Psoas muscle (tissue), 8 donors: Measurements from ENCODE around the gene RFX2. TPM values are rescaled to one million over a fixed set of nuclear protein-coding genes. Genes with fewer than 3 reads are reported as not detected.
"Not testable (repeated sequence)": the region's sequence is repeated elsewhere in the genome, so short reads cannot be mapped to it uniquely, and the experiment has no call there.

Experiments
- ATAC-seq, 4 donors: fragments of 200-7000 bp; cut with Tn5 transposase; one replicate each; pipeline ENCODE4 v1.9.1; 2020; ENCODE audit warnings: moderate library complexity in 3 of 4, mild to moderate bottlenecking in 2 of 4
- DNase-seq, 2 donors: peaks; one replicate each; pipeline ENCODE4 v3.0.0-alpha.2; 2020
- H3K27ac ChIP-seq: fragments of 200-600 bp; one replicate; pipeline ENCODE4 v1.8.0; 2022
- H3K27me3 ChIP-seq, 3 donors: fragments of 200-600 bp in 1 of 3; one replicate each; pipeline versions ENCODE4 v1.6.1 to v1.8.0; 2013 to 2022; ENCODE audit warnings: low read length in 2 of 3, mild to moderate bottlenecking in 2 of 3, moderate library complexity in 1 of 3; ENCODE audit not compliant: insufficient read depth in 3 of 3
- H3K36me3 ChIP-seq, 2 donors: fragments of 200-600 bp in 1 of 2; one replicate each; pipeline versions ENCODE4 v1.6.1 to v1.8.0; 2013 to 2022; ENCODE audit warnings: low read depth in 1 of 2, mild to moderate bottlenecking in 1 of 2, moderate library complexity in 1 of 2; ENCODE audit not compliant: insufficient read depth in 1 of 2
- H3K4me1 ChIP-seq: fragments of 200-600 bp; one replicate; pipeline ENCODE4 v1.8.0; 2022
- H3K4me3 ChIP-seq: fragments of 200-600 bp; one replicate; pipeline ENCODE4 v1.8.0; 2022; ENCODE audit warnings: mild to moderate bottlenecking
- H3K9me3 ChIP-seq: fragments of 200-600 bp; one replicate; pipeline ENCODE4 v1.8.0; 2022
- WGBS, 3 donors: extraction: QIAGEN DNeasy Blood & Tissue Kit; methylation state at CpG; one replicate each; pipeline versions ENCODE4 v1.1.6 to v1.1.7; 2013; 5-methylcytosine and 5-hydroxymethylcytosine counted together
- intact Hi-C, 2 donors: fragments of 100-400 bp; cut with DNase I; formaldehyde crosslinking; loops; one replicate each; pipeline versions ENCODE4 v1.11.0 to v1.14.2; 2022
- polyA plus RNA-seq, 3 donors: library from polyadenylated mRNA; stranded (reverse); fragments of 200-250 nt; gene quantifications; one replicate each; pipeline ENCODE4 v1.2.3, GENCODE V29; 2013
- total RNA-seq, 4 donors: library from RNA; stranded (reverse); fragmentation: NEBNext Ultra II Directional in 2 of 4; extraction: Animal tissue kit (Norgen Biotek cat#: 25700) in 2 of 4; gene quantifications; one replicate each; pipeline versions ENCODE4 v1.2.1 to v1.2.4, GENCODE V29; 2021 to 2023
- TF ChIP-seq, protein P1 (sequence below): fragments of 200-600 bp; IDR thresholded peaks from one replicate; pipeline ENCODE4 v1.8.0; 2022; ENCODE audit warnings: antibody characterized with exemption
- donor health status: healthy with polysubstance abuse.
- donor health status: DM: no; HTN: no; CAD: no; lungs with moderate emphysema.
- donor health status: Bipolar disorder and iron deficiency.
- donor health status: healthy.
- donor health status: DM: yes; HTN: yes; CAD: no.
- donor health status: DM: no; HTN: no; CAD: no.
- donor health status: DM: no; HTN: no; CAD: no.
- donor health status: DM: yes; HTN: yes; CAD: no.

The RFX2 gene
- total and polyA plus RNA-seq, 7 donors = 0.58 to 2.1 (median 1.0) TPM

DNA sequence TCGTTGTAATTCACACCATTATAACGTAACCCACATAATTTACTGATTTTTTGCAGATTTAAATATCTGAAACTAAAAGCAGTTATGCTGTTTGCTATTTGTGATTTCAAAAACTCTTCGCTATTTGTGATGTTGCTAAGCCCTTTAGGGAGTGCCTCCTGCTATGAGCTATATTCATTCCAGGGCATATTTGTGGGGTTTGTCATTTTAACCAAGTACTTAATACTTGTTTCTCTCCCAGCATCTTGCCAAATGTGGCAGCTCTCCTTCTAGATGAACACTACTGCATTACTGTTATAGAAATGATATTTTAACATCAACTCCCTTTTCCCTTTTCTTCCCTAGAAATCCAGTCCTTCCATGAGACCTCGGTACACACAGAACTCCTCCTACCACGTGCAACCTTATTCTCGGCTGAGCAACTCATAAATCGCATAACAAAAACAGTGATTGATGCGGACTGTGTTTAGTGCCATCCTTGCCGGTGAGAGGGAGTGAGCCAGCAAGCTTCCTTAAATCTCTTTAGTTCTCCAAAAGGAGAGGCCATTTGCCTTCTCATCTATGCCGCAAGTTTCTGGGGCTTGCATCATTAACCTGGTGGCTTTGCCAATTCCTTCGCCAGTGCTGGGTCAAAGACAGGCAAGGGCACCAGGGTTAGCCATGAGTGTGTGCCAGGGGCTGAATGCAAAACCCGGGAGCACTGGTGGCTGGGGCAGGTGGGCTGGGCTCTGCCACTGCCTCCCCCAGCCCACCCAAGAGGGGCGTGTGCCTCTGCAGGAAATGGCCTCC, 33.4 kb downstream of the RFX2 start:
- Histone ChIP-seq H3K27ac (peak overlapping the region; percentile 1), H3K4me3 (no peak overlapping the region), H3K9me3 (no peaks in the 10 kb centered on the region), H3K36me3 (no peaks in the 10 kb centered on the region), H3K27me3 (no peaks in the 10 kb centered on the region), H3K4me1 (no peaks in the 10 kb centered on the region)
- ATAC-seq (peak in 2 of 4 donors; percentile 35 to 37), DNase-seq (peak in 1 of 2 donors; percentile 41)
- 38 to 47% (median 41%) methylated on average over 13 of the region's 13 CpGs for WGBS, 3 donors
- intact Hi-C loops = no loop called here
- TF ChIP-seq, protein P1, sequence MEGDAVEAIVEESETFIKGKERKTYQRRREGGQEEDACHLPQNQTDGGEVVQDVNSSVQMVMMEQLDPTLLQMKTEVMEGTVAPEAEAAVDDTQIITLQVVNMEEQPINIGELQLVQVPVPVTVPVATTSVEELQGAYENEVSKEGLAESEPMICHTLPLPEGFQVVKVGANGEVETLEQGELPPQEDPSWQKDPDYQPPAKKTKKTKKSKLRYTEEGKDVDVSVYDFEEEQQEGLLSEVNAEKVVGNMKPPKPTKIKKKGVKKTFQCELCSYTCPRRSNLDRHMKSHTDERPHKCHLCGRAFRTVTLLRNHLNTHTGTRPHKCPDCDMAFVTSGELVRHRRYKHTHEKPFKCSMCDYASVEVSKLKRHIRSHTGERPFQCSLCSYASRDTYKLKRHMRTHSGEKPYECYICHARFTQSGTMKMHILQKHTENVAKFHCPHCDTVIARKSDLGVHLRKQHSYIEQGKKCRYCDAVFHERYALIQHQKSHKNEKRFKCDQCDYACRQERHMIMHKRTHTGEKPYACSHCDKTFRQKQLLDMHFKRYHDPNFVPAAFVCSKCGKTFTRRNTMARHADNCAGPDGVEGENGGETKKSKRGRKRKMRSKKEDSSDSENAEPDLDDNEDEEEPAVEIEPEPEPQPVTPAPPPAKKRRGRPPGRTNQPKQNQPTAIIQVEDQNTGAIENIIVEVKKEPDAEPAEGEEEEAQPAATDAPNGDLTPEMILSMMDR = no peak

DNA sequence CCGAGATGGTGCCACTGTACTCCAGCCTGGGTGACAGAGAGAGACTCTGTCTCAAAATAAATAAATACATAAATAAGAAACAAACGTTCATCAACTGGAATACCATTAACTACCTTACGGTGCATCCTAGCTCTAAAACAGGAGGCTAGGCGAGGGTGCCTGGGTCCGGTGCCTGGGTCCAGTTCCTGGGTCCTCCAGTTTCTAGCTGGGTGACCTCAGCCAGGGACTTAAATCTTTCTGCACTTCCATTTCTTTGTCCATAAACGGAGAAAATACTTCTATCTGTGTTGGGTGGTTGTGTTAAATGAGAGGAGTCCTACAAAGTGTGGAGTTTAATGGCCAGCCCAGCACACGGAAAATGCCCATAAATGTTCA, 34.0 kb downstream of the RFX2 start:
- no peak for ATAC-seq

DNA sequence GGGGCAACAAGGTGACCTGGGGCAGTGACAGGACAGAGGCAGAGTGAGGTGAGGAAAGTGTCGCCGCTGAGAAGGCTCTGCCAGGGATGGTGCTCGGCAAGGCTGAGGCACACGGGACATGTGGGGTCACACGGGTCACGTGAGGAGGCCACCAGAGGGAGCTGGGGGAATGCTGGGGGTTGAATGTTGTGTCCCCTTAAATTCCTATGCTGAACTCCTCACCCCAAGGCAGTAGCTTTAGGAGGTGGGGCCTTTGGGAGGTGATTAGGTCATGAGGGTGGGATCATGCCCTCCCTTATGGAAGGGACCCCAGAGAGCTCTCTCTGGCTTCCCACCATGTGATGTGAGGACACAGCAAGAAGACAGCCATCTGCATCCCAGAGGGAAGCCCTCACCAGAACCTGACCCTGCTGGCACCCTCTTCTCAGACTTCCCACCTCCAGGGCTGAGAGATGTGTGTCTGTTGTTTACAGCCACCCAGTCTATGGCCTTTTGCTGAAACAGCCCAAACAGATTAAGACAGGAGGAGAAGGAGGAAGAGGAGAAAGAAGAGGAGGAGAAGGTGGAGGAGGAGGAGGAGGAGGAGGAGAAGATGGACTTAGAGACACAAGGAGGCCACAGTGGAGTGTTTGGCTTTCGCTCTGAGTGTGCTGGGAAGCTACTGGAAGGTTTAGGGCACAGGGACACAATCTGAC, 35.4 kb downstream of the RFX2 start:
- no peak overlapping the region for H3K4me3 ChIP-seq
- H3K9me3 ChIP-seq = no peaks in the 10 kb centered on the region
- H3K36me3 ChIP-seq = no peaks in the 10 kb centered on the region
- DNase-seq (no peak), ATAC-seq (no peak)
- no peaks in the 10 kb centered on the region for H3K4me1 ChIP-seq
- intact Hi-C loops = no loop called here
- TF ChIP-seq, protein P1 = no peak
- WGBS, 3 donors = 81 to 86% (median 84%) methylated on average over 7 of the region's 7 CpGs
- no peaks in the 10 kb centered on the region for H3K27me3 ChIP-seq
- no peak overlapping the region for H3K27ac ChIP-seq

More for the DNA sequence above, 34.0 kb downstream of the RFX2 start:
- Histone ChIP-seq H3K27me3 (no peaks in the 10 kb centered on the region), H3K9me3 (no peaks in the 10 kb centered on the region), H3K27ac (peak overlapping the region; percentile 1), H3K4me3 (no peak overlapping the region), H3K36me3 (no peaks in the 10 kb centered on the region), H3K4me1 (no peaks in the 10 kb centered on the region)
- intact Hi-C loops = no loop called here
- DNase-seq = no peak
- WGBS, 3 donors = 84 to 91% (median 90%) methylated on average over 7 of the region's 7 CpGs
- TF ChIP-seq, protein P1 = no peak

DNA sequence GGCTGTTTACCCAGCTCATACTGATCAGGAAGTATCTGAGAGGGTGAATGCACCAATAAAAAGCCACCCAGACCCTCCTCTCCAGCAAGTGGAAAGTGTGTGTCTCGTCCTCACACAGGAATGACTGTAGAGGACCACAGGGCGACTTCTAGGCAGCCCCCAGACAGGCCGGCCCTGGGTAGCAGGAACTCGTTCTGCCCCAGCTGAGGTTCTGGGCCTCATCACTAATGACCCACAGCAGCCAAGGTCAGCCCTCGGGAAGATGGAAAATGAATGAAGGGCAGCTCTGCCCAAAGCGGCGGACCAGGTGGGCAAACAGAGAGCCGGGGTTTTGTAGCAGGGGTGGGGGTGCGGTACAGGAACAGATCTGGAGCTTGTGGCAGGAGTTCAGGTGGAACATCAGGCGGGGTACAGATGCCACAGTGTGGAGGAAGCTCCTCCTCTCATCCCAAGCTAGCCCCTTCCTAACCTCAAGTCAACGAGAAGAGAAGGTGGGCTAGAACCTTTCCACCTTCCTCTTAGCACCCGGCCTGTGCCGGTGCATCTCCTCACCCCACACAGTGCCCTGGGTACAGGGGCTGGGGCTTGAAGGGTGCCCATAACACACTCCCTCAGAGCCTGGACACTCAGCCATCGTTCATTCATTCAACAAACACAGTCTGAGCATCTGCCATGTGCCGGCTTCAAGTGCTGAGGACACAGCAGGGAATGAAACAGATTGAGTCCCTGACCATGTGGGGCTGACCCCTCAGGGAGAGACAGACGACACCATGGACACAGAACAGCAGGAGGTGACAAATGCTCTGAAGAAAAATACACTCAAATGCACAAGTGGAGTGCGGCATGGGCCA, 36.2 kb downstream of the RFX2 start:
- Histone ChIP-seq H3K36me3 (no peaks in the 10 kb centered on the region), H3K27ac (no peak overlapping the region), H3K27me3 (no peaks in the 10 kb centered on the region), H3K9me3 (no peaks in the 10 kb centered on the region), H3K4me3 (no peak overlapping the region), H3K4me1 (no peaks in the 10 kb centered on the region)
- intact Hi-C loops = no loop called here
- WGBS, 3 donors = 86 to 91% (median 89%) methylated on average over 17 of the region's 17 CpGs
- DNase-seq = no peak
- ATAC-seq = no peak
- TF ChIP-seq, protein P1 = no peak

DNA sequence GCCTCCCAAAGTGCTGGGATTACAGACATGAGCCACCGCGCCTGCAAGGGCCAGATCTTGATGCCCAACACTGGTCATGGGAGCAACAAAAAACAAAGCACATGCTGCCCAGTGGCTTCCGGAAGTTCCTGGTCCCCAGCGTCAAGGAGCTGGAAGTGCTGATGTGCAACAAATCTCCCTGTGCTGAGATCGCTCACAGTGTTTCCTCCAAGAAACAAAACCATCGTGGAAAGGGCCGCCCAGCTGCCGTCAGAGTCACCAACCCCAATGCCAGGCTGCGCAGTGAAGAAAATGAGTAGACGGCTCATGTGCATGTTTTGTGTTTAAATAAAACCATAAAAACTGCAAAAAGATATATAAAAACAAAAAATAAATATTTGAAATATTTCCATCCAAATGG, 37.1 kb downstream of the RFX2 start:
- H3K27ac ChIP-seq, H3K36me3 ChIP-seq, DNase-seq, H3K9me3 ChIP-seq, ATAC-seq, intact Hi-C loops, H3K4me3 ChIP-seq, H3K27me3 ChIP-seq, H3K4me1 ChIP-seq: not testable (repeated sequence)
- 68 to 87% (median 77%) methylated on average over 10 of the region's 10 CpGs for WGBS, 3 donors
